Measurements from ENCODE around the gene FAM234B.

The FAM234B gene

DNA sequence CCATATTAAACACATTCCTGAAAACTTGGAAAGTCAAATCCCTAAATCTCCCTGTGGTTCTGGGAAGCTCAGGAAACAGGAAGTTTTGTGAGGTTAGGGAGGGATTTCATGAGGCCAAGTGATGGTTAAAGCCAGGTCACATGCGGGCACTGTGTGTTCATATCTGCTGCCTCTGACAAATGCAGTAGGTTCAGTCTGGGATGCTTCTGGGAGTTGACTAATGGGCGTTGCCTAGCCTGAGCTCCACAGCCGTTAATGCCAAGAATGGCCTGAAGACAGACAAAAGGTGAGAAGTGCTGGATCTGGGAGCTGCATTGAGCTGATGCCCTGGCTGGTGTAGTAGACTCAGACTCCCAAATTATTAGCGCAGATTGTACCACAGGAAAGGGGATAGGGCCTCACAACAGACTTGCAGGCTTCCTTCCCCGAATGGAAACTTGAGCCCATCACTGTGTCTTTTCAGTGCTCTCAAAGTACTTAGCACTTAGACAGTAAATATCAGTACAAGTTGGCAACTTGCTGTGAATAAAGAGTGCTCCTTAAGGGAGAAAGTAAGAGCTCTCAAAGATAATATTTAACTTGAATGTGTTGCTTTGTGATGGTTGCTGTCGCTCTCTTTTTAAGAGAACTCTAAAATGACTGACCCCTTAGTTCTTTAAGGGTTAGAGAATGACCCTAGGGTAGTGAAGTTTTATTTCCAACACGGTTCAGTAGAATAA, 41.9 kb downstream of the FAM234B start:
- no peak overlapping the region for H3K27ac ChIP-seq
- DNase-seq (ENCODE audit: low read depth, low spot score) = no peak

DNA sequence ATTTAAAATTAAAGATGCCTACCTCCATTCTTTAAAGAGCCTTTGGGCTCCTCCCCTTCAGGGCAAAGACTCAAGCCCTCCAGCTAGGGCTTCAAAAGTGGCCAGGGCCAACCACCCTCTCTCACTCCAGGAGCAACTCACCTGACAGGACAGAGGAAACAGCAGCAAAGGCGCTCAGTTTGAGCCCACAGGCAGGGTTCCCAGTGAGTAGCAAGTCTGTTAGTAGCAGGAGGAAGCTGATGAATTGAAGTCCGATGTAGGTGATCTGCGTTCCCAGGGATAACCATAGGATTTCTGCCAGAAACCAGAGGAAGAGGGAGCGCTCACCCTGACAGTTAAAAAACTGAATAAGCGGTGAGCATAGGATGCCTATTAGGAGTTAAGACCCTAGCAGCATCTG, 43.6 kb downstream of the FAM234B start:
- no peak for DNase-seq (ENCODE audit: low read depth, low spot score)
- no peak overlapping the region for H3K27ac ChIP-seq

DNA sequence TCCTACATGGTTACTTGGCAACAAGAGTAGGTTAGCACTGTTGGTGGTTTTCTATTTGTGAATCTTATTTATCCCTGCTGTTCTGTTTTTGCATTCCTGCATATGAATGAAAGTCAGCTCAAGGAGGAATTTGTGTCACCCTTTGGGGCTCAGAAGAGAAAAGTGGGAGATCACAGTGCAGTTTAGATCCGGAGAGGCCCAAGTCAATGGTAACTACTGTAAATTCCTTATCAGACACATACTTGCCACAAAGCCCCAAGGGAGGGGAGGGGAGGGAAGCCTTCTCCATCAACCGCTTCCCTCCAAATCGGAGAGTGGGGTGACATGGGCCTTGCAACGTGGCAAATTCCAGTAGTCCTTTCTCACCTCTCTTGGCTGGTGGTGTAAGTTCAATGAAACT, 44.3 kb downstream of the FAM234B start:
- no peak overlapping the region for H3K27ac ChIP-seq
- DNase-seq (ENCODE audit: low read depth, low spot score) = no peak

DNA sequence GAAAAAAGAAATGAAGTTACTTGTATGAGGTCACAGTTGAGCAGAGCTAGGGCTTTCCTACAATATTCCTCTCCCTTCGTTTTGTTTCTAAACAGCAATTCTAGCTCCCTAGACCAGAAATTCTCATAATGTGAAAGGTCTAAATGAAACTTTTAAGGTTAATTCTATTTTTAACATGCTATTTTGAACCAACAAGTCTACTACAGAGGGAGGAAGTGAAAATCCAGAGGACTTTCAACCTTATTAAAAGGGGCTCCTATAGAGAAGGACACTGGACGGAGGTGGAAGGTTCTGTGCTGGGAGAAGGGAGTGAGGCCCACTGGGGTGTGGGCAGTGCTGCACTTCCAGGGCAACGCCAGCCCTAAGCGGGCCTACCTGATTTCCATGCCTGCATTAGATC, 45.9 kb downstream of the FAM234B start:
- DNase-seq (ENCODE audit: low read depth, low spot score) = no peak
- H3K27ac ChIP-seq = no peak overlapping the region

DNA sequence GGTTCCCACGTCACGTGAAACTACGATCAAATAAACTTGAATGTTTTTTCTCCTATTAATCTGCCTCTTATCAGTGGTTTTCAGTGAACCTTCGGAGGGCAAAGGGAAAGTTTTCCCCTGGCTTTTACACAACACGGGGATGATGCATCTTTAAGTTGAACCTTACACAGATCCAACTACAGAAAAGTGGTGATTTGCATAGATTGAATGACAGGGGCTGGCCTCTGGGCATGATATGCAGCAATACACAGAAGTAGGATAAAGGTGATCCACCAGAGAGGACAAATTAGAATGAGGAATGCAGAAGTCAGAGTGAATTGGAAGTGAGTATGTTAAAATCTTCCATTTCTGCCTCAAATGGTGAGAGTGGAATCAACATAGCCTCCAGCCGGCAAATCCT, 47.7 kb downstream of the FAM234B start:
- no peak overlapping the region for H3K27ac ChIP-seq
- no peak for DNase-seq (ENCODE audit: low read depth, low spot score)

DNA sequence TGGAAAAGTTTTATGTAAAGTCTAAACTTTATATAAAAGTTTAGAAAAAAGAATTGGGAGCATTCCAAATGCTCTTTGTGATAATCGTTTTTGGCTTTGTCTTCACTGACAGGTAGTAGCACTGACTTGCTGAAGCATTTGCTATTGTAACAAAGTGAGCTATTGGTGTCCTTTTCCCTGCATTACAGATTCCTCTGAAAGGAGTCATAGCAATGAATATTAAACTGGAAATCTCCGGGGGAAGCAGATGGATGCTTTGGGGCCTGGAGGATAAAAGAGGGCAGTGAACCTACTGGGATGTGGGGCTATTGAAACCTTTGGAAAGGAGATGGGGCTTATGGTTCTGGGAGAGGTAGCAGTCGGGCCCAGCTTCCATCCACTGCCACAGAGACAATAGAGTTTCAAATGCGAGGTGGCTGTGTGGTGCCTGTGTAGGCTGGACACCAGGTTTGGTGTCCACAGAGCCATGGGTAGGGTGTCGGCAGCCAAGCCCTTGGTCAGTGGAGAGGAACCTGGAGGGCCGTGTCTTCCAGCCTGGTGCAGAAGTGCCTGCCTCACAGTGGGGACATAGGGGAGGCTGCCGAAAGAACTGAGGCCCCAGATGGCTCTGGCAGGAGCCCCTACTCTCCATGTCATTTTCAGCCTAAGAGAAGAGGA, 49.1 kb downstream of the FAM234B start:
- no peak for DNase-seq (ENCODE audit: low read depth, low spot score)
- H3K27ac ChIP-seq = peak overlapping the region; percentile 38

DNA sequence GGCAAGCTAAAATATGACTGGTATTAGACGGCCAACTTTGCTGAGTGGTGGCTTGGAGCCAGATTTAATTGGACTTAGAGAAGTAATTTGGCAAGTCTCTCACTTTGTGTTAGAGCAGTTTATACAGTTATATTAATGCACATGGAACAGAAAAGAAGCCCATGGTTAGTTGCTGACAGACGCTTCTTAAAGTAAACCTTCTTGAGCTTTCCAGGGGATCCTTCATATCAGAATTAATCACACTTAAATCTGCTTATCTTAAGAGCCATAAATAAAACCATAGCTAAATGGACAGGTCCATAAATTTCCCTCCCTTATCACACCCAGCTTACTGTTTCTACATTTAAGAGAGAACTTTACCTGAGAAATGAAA, 49.7 kb downstream of the FAM234B start:
- DNase-seq (ENCODE audit: low read depth, low spot score) = no peak
- peak overlapping the region; percentile 38 for H3K27ac ChIP-seq

DNA sequence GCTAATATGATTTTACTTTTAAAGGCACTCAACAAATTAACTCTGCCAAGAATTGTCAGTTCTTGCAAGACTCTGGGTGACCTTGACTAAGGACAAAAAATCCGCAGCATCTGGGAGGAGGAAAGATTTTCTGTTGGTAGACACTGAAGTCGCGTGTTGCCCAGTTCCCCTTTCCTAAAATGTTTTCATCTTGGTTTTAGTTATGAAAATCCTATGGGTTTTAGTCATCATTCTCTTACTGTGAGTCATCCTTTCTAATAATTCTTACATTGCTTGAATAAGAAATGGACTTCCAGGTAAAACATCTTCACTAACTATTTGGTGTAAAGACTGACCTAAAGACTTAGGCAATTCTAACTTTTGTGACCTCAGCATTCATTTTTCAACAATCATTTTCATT, 50.2 kb downstream of the FAM234B start:
- peak overlapping the region; percentile 38 for H3K27ac ChIP-seq
- DNase-seq (ENCODE audit: low read depth, low spot score) = no peak

DNA sequence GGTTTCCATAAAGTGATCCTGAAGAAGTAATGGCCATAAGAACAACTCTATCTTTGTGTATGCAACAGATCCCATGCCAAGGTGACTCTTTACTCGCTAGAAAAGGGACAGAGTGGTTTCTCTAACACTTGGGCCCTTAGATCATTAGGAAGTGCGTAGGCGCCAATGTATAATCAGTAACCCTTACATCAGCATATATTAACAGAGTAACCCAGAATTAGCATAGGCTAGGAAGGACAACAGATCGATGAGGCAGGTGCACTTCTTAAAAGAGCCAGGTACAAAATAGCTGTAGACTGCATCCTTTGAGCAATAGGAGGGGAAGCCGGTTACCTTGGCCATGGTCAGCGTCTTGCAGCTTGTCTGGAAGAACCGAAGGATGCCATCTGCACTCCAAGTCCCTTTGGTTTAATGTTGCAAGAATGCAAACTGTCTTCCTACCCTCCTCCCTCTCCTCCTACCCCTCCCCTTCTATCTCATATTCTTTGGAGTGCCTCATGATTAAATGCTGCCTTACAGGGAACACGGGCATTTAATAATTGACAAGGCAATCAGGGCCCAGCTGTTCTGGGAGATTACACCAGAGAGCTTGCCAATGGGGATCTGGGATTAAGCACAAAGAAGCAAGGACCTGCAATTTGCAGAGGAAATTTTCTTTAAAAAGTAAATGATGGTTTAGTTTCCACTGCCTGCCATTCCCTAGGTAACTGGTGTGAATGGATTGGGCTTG, 51.2 kb downstream of the FAM234B start:
- no peak for DNase-seq (ENCODE audit: low read depth, low spot score)
- no peak overlapping the region for H3K27ac ChIP-seq

DNA sequence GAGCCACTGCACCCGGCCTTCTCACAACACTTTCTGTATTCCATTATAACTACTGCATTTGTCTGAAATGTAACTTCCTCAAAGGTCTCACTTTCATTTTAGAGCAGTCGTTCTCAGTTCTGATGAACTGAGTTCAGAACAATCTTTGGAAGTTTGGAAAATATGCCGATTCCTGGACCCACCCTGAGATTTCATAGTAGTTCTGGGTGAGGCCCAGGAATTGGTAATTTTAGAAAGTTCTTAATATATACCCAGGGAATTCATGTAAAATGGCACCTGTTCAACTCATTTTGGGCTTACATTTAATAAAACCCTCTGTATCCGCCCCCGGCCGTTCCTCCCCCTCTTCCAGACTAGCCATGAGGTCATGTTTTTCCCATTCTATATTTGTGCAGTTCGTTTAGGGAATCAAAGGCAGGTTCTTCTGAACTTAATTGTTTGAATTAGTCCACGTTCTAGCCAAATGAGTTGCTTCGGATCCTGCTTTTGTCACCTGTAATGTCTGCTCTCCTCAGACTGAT, 53.4 kb downstream of the FAM234B start:
- H3K27ac ChIP-seq = peak overlapping the region; percentile 100
- DNase-seq (ENCODE audit: low read depth, low spot score) = no peak

DNA sequence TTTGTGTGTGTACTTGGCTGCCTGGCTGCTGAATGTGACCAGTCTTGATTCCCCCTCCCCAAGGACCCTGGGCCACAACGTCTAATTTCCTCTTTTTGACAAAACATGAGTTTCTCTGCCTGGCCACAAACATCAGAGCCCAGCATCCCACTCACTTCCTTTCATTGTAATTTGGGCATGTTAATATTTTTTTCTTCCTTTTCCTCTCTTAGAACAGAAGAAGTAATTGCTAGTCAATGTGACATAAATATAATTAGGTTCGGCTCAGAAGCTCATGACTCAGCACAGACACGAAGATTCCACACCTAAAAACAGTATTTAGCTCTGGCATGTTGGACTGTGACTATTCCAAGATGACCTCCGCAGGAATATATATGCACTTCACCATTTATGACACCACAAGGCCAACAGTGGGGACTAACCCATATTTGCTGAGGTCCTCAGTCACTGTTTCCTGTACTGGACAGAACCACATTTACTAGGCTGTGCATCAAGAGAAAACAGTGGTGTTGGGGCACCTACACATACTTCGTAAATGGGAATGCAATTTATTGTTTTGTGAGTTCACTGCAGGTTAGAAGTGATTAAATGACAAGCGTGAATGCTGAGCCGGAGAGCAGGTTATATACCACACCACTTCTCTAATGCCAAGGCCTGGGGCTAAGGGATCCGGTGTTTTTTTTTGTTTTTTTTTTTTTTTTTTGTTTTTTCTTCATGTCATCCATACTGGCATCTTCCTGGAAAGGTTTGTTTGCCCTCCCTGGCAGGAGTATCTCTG, 55.1 kb downstream of the FAM234B start:
- peak overlapping the region; percentile 100 for H3K27ac ChIP-seq
- DNase-seq (ENCODE audit: low read depth, low spot score) = no peak

DNA sequence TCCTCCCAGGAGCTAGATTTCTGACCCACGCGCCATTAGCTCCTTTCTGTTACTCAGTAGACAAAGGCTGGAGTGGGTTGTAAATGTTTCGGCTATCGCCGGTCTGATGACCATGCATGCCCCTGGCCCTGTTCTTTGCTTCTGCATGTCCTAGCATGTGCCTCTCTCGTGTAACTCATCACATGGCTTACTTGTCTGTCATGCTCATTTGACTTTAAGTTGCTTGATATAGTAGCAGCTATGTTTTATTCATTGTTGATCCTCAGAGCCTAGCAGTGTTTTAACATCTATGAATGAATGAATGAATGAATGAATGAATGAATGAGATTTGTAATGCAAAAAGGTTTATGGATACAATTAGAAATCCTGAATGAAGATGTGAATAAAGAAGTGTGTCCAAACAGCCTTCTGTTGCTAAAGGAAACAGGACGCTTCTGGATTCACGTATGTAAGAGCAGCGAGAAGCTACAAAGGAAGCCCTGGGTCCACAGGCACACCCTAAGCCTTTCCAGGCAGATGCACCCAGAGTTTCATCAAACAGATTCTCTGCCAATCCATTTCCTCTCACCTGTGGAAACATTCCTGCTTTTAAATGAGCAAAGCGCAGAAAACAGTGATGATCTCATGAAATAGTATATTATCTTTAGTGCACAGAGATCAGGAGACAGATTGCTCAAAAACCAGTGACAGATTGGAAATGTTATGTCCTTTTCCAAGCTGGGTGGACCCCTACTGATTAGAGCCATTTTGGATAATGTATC, 55.8 kb downstream of the FAM234B start:
- peak overlapping the region; percentile 100 for H3K27ac ChIP-seq
- DNase-seq (ENCODE audit: low read depth, low spot score) = peak; percentile 90

DNA sequence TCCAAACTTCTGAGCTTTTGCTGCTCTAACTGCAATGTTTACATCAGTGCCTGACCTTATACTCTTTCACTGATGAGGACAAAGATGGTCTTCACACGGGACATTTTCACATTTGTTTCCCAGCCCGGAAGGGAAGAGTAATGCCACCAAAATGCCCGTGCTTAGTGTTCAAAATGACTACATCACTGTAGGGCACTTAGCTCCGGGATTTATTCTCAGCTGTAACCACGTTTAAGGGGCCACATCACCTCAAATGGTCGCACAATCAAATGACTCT, 56.4 kb downstream of the FAM234B start:
- peak overlapping the region; percentile 100 for H3K27ac ChIP-seq
- no peak for DNase-seq (ENCODE audit: low read depth, low spot score)

DNA sequence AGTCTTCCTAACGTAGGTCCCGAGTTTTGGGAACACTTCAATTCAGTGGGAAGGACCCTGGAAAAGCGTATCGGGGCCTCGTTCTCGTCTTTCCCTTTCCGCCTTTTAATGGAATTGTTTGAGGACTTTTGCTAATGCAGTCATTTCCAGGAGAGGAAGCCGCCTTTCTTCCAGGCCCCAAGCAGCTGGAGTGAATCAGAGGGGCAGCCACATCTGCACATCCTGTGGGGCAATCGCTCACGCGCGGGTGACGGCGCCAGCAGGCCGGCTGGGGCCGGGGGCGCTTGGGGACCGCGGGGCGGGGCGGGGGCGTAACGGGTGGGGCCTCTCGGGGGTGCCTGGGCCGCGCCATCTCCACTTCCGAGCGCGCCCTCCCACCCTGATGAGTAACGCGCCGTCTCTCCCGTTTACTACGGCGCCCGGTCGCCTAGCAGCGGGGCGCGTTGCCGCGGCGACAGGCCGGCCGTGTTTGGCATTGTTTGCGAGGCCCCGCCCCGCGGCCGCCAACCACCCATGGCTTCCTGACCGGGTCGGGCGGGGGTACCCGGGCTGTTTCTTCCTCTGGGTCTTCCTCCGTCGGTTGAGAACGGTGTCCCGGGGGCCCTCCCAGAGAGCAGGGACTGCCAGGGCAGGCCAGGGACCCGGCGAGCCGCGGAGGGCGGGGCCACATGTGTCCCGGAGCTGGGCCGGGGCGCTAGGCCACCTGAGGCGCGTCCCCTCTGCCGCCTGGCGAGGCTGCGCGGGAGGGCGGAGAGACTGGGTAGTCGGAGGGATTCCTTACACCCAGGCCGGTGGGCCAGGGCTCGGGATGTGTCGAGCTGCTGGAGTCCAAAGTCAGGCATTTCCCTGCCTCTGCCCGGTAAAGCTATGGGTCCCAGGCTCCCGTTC, 56.9 kb downstream of the FAM234B start:
- peak overlapping the region; percentile 100 for H3K27ac ChIP-seq
- DNase-seq (ENCODE audit: low read depth, low spot score) = peak; percentile 50

DNA sequence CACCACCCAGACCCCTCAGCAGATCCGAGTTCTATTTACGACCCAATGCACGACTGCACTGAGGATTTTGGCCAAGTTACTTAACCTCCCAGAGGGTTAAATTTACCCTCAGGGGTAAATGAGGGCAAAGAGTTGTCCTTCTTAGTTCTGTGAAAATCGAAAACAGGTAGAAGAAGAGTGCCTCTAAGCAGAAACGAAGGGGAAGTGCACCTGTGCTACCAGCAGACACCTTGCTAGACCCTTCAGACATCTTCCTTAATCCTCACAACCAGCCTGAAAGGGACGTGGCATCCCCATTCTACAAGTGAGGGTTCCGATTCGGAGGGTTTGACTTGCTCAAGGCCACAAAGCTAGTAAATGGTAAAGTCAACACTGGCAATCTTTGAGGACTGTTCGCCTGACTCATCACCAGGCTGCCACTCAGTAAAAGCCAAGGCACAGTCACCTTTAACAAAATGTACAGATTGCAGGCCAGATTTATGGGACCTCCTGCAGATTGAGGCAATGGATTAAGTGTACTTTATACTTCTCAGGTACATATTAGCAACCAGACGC, 57.7 kb downstream of the FAM234B start:
- no peak for DNase-seq (ENCODE audit: low read depth, low spot score)
- H3K27ac ChIP-seq = peak overlapping the region; percentile 100

DNA sequence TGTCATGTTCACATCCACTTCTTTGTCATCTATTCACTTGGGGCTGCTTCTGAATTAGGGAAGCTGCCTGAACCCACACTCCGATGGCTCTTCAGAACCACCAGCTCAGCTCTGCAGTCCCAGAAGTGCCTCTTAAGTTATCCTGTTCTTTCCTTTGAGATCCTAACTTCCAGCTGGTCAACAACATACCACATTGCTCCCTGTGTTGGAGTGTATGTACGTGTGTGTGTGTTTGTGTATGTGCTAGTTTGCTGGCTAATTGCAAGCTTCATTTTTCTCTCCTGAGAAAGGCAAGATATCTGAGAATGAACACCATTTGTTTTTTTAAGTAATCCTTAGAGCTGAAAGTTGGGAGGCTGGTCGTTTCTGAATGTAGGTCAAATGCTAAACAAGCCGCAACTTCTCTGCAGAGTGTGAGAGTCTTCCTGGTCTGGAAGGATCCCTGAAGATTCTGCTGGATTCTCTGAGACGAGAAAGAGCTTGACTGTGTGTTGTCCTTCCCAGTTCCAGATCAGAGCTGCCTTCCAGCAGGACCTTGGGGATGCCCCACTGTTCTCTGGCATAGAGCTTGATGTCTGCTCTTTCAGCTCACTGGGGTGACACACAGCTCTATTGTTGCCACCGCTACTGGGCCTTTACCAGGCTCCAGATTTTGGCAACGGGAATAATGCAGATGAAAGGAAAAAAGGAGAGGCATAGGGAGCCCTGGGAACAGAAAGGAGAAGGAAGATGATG, 58.4 kb downstream of the FAM234B start:
- DNase-seq (ENCODE audit: low read depth, low spot score) = no peak

DNA sequence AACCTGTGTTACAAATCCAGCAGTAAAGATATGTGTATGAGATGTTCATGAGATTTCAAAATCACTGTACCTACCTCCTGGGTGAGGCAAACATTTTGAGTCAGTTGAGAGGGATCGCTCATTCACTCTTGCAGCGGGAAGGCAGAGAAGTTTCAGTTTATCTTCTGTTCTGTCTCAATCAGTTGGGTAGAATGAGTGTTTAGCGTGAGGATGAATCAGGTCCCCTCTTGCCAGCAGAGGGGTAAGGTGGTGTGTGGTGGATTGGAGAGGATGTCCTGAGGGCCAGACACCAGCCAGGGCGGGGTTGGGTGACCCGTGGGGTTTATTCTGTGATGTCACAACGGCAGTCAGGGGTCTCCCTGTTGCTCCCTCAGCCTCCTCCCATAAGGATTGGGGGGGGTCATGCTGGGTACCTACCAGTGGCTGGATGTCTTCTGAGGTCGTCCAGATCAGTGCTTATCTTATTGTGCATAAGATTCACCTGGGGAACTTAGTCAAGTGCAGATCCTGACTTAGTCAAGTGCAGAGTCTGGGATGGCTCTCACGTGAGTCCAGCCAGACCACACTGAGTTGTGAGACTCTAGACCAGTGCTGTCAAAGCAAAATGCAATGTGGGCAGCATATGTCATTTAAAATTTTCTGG, 59.3 kb downstream of the FAM234B start, which contains the start of gene GSG1:
Gene GSG1 (minus strand): TSS at position 277 of the 643 bp plus-strand sequence. CDS start 155 bp downstream, at position 122.
- DNase-seq (ENCODE audit: low read depth, low spot score) = peak; percentile 60
- peak within 1 kb of the TSS; percentile 100 for H3K27ac ChIP-seq

More for the DNA sequence above, 58.4 kb downstream of the FAM234B start:
- H3K27ac ChIP-seq = peak overlapping the region; percentile 100
